GM12801 (cell line): Measurements from ENCODE around the gene CD300H.

Experiments
- TF ChIP-seq, protein P1 (sequence below): IDR thresholded peaks from one replicate; pipeline ENCODE4 v1.5.1; 2011; ENCODE audit warnings: control low read depth; ENCODE audit not compliant: insufficient read length; ENCODE audit errors: extremely low read depth

Gene CD300H

DNA sequence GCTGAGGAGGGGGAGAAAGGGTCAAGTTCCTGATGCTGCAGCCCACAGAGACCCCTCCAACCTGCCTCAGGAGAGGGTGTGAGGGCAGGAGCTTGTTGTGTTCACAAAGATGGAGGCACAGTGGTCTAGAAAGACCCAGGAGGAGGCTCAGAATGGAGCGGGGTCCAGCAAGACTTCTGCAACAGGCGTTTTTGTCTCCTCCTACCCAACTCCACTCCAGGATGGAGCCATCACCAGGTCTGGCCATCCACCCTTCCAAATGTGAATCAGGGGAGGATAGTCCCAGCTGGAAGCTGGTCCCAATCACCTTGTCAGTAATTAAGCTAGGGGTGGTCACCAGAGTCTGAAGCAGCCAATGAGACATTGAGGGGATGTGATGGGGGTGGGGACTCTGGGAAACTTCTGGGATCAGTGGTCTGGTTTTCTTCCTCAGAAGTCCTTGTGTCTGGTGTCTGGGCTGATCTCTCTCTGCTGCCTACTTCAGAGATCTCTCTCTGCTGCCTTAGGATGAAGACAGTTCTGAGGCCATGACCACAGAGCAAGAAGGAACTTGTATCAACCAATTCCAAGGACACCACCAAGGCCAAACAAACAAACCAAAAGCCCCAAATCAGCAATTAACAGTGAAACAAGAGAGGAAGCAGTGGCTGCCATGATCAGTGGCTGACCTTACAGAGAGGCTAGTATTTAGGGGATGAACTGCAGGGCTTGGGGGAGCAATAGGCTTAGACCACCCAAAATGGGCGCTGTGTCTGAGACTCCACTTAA, 50.6 kb downstream of the CD300H start:
- TF ChIP-seq, protein P1, sequence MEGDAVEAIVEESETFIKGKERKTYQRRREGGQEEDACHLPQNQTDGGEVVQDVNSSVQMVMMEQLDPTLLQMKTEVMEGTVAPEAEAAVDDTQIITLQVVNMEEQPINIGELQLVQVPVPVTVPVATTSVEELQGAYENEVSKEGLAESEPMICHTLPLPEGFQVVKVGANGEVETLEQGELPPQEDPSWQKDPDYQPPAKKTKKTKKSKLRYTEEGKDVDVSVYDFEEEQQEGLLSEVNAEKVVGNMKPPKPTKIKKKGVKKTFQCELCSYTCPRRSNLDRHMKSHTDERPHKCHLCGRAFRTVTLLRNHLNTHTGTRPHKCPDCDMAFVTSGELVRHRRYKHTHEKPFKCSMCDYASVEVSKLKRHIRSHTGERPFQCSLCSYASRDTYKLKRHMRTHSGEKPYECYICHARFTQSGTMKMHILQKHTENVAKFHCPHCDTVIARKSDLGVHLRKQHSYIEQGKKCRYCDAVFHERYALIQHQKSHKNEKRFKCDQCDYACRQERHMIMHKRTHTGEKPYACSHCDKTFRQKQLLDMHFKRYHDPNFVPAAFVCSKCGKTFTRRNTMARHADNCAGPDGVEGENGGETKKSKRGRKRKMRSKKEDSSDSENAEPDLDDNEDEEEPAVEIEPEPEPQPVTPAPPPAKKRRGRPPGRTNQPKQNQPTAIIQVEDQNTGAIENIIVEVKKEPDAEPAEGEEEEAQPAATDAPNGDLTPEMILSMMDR, result no peak

GRCh38 chr17:74515941-74516340, 51.4 kb downstream of the CD300H start:
- TF ChIP-seq, protein P1, result no peak

DNA sequence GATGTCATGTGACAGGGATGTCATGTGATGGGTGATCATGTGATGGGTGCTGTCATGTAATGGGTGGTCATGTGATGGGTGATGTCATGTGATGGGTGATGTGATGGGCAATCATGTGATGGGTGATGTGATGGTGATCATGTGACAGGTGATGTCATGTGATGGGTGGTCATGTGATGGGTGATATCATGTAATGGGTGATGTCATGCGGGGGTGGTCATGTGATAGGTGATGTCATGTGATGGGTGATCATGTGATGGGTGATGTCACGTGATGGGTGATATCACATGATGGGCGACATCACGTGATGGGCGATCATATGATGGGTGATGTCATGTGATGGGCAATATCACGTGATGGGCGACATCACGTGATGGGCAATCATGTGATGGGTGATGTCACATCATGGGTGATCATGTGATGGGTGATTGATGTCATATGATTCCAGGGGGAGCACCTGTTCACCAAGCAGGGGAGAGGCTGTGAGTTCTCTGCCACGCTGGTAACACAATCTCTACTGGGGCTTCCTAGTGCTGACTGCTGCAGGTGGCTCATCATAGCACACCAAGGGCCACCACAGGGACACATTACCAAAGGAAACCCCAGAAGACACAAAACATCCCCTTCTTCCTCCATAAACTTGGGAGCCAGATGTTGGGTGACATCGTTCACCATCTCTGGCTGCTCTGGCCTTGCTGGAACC, 52.5 kb downstream of the CD300H start:
- TF ChIP-seq, protein P1, result no peak

GRCh38 chr17:74513987-74514631, 53.2 kb downstream of the CD300H start:
- TF ChIP-seq, protein P1, result no peak

DNA sequence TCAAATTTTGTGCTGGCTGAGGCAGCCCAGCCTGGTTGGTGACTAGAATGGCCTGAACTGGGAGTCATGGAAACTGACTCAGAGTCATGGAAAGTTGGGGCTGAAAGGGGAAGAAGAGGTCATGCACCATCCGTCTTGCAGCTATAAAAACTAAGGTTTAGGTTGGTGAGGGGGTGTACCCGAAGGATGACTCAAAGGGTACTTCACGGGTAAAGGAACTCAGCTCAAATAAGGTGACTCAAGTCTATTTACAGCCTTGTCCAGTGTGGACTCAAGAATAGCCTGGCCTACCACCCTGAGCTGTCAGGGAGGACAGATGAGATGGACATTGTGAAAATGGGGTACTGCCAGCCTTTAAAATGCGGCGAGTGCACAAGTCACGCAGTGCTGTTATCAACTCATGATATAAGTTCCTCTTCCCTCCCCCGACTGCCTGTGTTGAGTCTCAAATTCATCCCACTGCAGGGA, 54.7 kb downstream of the CD300H start:
- TF ChIP-seq, protein P1, result no peak

GRCh38 chr17:74512036-74512435, 55.3 kb downstream of the CD300H start:
- TF ChIP-seq, protein P1, result no peak
